Measurements from ENCODE around the gene LBH.
A peak's percentile ranks its signal among the peaks of the same experiment; 100 is the strongest.

The LBH gene

DNA sequence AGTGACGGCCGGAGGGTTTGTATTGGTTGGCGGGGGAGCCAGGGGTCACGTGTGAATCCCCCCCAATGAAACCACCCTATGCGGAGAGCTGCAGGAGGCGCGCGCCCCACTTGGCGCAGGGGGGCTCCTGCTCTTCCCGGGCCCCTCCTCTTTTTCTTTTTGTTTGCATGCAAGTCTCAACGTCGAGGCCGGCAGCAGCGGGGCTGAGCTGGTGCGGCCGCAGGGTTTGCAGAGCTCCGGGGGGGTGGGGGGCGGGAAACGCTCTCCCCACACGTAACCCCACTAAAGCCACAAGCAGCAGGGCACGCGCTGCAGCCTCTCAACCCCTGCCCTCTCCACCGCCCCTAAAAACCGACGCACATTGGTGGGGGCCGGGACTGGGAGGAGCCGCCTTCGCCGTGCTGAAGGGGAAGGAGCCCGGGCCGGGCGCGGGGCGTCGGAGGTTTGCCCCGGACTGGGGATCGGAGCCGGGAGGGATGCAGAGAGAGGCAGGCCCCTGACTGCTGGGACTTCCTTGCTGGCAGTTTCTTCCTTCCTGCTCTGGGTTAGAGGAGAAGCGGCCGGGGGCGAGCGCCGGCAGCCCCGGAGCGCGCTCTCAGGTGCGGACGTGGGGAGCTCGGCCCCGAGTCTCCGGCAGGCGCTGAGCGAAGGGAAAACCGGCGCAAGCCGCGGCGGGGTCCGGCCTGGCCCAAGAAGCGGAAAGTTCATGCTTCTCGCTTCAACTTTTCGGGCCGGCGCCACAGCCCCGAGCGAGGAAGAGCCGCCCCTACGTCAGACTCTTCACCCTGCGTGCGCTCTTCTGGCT lies 864 bp downstream of the LBH start:
- H3K4ac ChIP-seq (ENCODE audit: low read length) = no peak overlapping the region
- no peak overlapping the region for H2AK5ac ChIP-seq (ENCODE audit: low read depth, low read length)
- no peak overlapping the region for H4K8ac ChIP-seq (ENCODE audit: low read depth, low read length)
- peak overlapping the region; percentile 90 for H3K14ac ChIP-seq (ENCODE audit: low read length)
- peak overlapping the region; percentile 100 for H3K4me2 ChIP-seq (ENCODE audit: insufficient read depth, low read length, poor library complexity, severe bottlenecking)
- H3K4me3 ChIP-seq (ENCODE audit: low read length in 2 of 2) = peak overlapping the region; percentile 63 to 84
- H2BK5ac ChIP-seq (ENCODE audit: low read length) = no peak overlapping the region
- peak overlapping the region; percentile 87 for H3K9ac ChIP-seq (ENCODE audit: low read depth, low read length, poor library complexity)
- H3K79me1 ChIP-seq (ENCODE audit: low read depth, low read length) = no peaks in the 10 kb centered on the region
- H2BK12ac ChIP-seq (ENCODE audit: low read length) = no peak overlapping the region
- peak; percentile 44 for DNase-seq (ENCODE audit: low spot score)
- H3K9me3 ChIP-seq (replicated peaks in 1 of 2; ENCODE audit: control insufficient read depth in 2 of 2, insufficient read depth in 1 of 2, low read depth in 1 of 2, low read length in 2 of 2) = no peaks in the 10 kb centered on the region
- peak overlapping the region; percentile 77 for H3K23ac ChIP-seq (ENCODE audit: low read depth, low read length, poor library complexity)
- WGBS, 2 donors (ENCODE audit: extremely low coverage in 2 of 2, insufficient read length in 2 of 2, insufficient replicate concordance in 1 of 2) = no CpG with 5 or more reads among the region's 70 CpGs
- H3K27me3 ChIP-seq (ENCODE audit: control insufficient read depth in 3 of 3, insufficient read depth in 3 of 3, low read depth in 1 of 3, low read length in 3 of 3) = peaks cover 0 to 49% (median 23%) of the 10 kb centered on the region in 3 experiments
- H3K18ac ChIP-seq (ENCODE audit: low read length) = peak overlapping the region; percentile 94
- H3K36me3 ChIP-seq (replicated peaks in 1 of 2; ENCODE audit: control insufficient read depth in 2 of 2, insufficient read depth in 2 of 2, low read length in 2 of 2) = no peaks in the 10 kb centered on the region
- H2BK120ac ChIP-seq (ENCODE audit: low read depth, low read length) = peak overlapping the region; percentile 42
- no peak overlapping the region for H3K27ac ChIP-seq (replicated peaks; ENCODE audit: low read length)
- H2BK15ac ChIP-seq (ENCODE audit: low read length) = peak overlapping the region; percentile 68
- peaks cover 0 to 13% of the 10 kb centered on the region in 2 donors for H3K4me1 ChIP-seq (ENCODE audit: control insufficient read depth in 2 of 2, insufficient read depth in 1 of 2, low read depth in 1 of 2, low read length in 2 of 2)
- H2AFZ ChIP-seq (ENCODE audit: low read length) = peak overlapping the region; percentile 98
- no peak overlapping the region for H4K91ac ChIP-seq (ENCODE audit: low read depth, low read length, poor library complexity)

DNA sequence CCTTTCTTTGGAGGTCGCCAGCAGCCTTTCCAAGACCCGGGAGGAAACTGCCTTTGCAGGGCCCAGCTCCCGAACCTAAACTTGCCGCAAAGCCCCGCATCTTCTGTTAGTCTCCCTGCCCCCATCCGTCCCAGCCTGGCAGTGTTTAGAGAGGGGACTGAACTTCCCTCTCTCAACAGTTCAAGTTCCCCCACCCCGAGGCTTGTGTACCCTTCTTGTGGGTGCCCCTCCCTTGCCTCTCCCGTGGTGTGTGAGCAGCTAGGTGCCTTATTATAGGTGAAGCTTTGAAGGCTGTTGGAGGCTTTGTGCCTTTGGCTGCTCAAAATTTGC lies 1.4 kb downstream of the LBH start:
- Histone ChIP-seq H3K9ac (ENCODE audit: low read depth, low read length, poor library complexity) (peak overlapping the region; percentile 63), H3K79me1 (ENCODE audit: low read depth, low read length) (no peaks in the 10 kb centered on the region), H2BK12ac (ENCODE audit: low read length) (no peak overlapping the region), H3K27ac (replicated peaks; ENCODE audit: low read length) (no peak overlapping the region), H3K9me3 (replicated peaks in 1 of 2; ENCODE audit: control insufficient read depth in 2 of 2, insufficient read depth in 1 of 2, low read depth in 1 of 2, low read length in 2 of 2) (no peaks in the 10 kb centered on the region), H3K4ac (ENCODE audit: low read length) (no peak overlapping the region), H3K4me1 (ENCODE audit: control insufficient read depth in 2 of 2, insufficient read depth in 1 of 2, low read depth in 1 of 2, low read length in 2 of 2) (peaks cover 0 to 13% of the 10 kb centered on the region in 2 donors), H3K36me3 (replicated peaks in 1 of 2; ENCODE audit: control insufficient read depth in 2 of 2, insufficient read depth in 2 of 2, low read length in 2 of 2) (no peaks in the 10 kb centered on the region), H3K4me3 (ENCODE audit: low read length in 2 of 2) (peak overlapping the region; percentile 63 to 84), H4K8ac (ENCODE audit: low read depth, low read length) (no peak overlapping the region), H4K91ac (ENCODE audit: low read depth, low read length, poor library complexity) (no peak overlapping the region), H3K23ac (ENCODE audit: low read depth, low read length, poor library complexity) (peak overlapping the region; percentile 77), H3K14ac (ENCODE audit: low read length) (no peak overlapping the region), H3K27me3 (ENCODE audit: control insufficient read depth in 3 of 3, insufficient read depth in 3 of 3, low read depth in 1 of 3, low read length in 3 of 3) (peaks cover 0 to 44% (median 23%) of the 10 kb centered on the region in 3 experiments), H2BK120ac (ENCODE audit: low read depth, low read length) (no peak overlapping the region), H2AK5ac (ENCODE audit: low read depth, low read length) (no peak overlapping the region), H3K18ac (ENCODE audit: low read length) (peak overlapping the region; percentile 94), H2BK15ac (ENCODE audit: low read length) (peak overlapping the region; percentile 68), H2BK5ac (ENCODE audit: low read length) (no peak overlapping the region), H2AFZ (ENCODE audit: low read length) (peak overlapping the region; percentile 98), H3K4me2 (ENCODE audit: insufficient read depth, low read length, poor library complexity, severe bottlenecking) (peak overlapping the region; percentile 100)
- no peak for DNase-seq (ENCODE audit: low spot score)
- no CpG with 5 or more reads among the region's 8 CpGs for whole genome bisulfite sequencing, 2 donors (ENCODE audit: extremely low coverage in 2 of 2, insufficient read length in 2 of 2, insufficient replicate concordance in 1 of 2)

DNA sequence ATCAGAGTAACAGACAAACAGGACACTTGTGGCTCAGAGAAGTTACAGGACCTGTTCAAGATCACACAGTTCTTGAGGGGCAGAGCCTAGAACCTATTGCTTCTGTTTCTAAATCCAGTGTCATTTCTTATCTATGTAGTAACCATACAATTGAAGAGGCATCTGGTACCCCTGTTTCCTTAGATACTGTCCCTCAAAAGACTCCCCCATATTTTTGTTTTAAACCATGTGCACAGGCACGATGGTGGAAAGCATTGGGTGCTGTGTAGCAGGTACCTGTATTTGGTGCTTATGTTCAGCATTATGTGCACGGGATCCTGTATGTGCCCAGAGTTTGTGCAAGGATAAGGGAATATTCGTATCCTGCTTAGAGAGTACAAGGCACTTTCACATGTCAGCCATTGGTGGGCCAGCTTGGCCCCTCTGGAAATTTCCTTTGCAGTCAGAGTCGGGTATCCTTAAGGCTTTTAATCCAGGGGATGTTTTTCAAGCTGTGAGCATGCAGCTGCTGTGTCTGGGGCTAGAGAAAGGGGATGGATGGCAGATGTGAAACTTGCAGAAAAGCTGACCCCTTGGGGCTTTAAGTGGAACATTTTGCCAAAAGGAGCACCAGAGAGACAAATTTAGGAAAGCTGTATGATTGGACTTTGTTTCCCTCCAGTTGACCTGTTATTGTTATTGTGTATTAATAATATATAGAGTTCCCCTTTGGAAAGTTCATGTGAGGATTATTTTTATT lies 2.1 kb downstream of the LBH start:
- Histone ChIP-seq H3K14ac (ENCODE audit: low read length) (no peak overlapping the region), H4K8ac (ENCODE audit: low read depth, low read length) (no peak overlapping the region), H3K9ac (ENCODE audit: low read depth, low read length, poor library complexity) (no peak overlapping the region), H2BK120ac (ENCODE audit: low read depth, low read length) (no peak overlapping the region), H2BK12ac (ENCODE audit: low read length) (no peak overlapping the region), H3K9me3 (replicated peaks in 1 of 2; ENCODE audit: control insufficient read depth in 2 of 2, insufficient read depth in 1 of 2, low read depth in 1 of 2, low read length in 2 of 2) (no peaks in the 10 kb centered on the region), H3K79me1 (ENCODE audit: low read depth, low read length) (no peaks in the 10 kb centered on the region), H2AFZ (ENCODE audit: low read length) (no peak overlapping the region), H3K27me3 (ENCODE audit: control insufficient read depth in 3 of 3, insufficient read depth in 3 of 3, low read depth in 1 of 3, low read length in 3 of 3) (peaks cover 0 to 38% (median 23%) of the 10 kb centered on the region in 3 experiments), H3K4me2 (ENCODE audit: insufficient read depth, low read length, poor library complexity, severe bottlenecking) (no peak overlapping the region), H3K36me3 (replicated peaks in 1 of 2; ENCODE audit: control insufficient read depth in 2 of 2, insufficient read depth in 2 of 2, low read length in 2 of 2) (no peaks in the 10 kb centered on the region), H3K4ac (ENCODE audit: low read length) (no peak overlapping the region), H4K91ac (ENCODE audit: low read depth, low read length, poor library complexity) (no peak overlapping the region), H3K18ac (ENCODE audit: low read length) (no peak overlapping the region), H3K4me3 (ENCODE audit: low read length in 2 of 2) (peak overlapping the region in 1 of 2 donors; percentile 63), H3K27ac (replicated peaks; ENCODE audit: low read length) (no peak overlapping the region), H3K4me1 (ENCODE audit: control insufficient read depth in 2 of 2, insufficient read depth in 1 of 2, low read depth in 1 of 2, low read length in 2 of 2) (peaks cover 0 to 13% of the 10 kb centered on the region in 2 donors), H2BK15ac (ENCODE audit: low read length) (no peak overlapping the region), H3K23ac (ENCODE audit: low read depth, low read length, poor library complexity) (no peak overlapping the region), H2BK5ac (ENCODE audit: low read length) (no peak overlapping the region), H2AK5ac (ENCODE audit: low read depth, low read length) (no peak overlapping the region)
- no CpG with 5 or more reads among the region's 4 CpGs for WGBS, 2 donors (ENCODE audit: extremely low coverage in 2 of 2, insufficient read length in 2 of 2, insufficient replicate concordance in 1 of 2)
- no peak for DNase-seq (ENCODE audit: low spot score)
